H9 (cell line): ENCODE data around the gene TRAF6. TPM values are rescaled to one million over a fixed set of nuclear protein-coding genes. Genes with fewer than 3 reads are reported as not detected.

Source experiments
- DNase-seq: peaks from one replicate; pipeline ENCODE4 v3.0.0-alpha.2; 2017
- H2AFZ ChIP-seq: one replicate; pipeline ENCODE4 v1.6.1; 2013; ENCODE audit warnings: mild to moderate bottlenecking, low read length, control low read depth, moderate library complexity
- H2AK5ac ChIP-seq: 2 replicates; pipeline ENCODE4 v1.6.1; 2013; ENCODE audit warnings: low read length, control low read depth, mixed read lengths; ENCODE audit not compliant: insufficient read length
- H2BK120ac ChIP-seq: one replicate; pipeline ENCODE4 v1.6.1; 2013; ENCODE audit warnings: low read depth, mild to moderate bottlenecking, low read length, control low read depth, inconsistent platforms; ENCODE audit not compliant: poor library complexity, severe bottlenecking
- H2BK12ac ChIP-seq: 2 replicates; pipeline ENCODE4 v1.6.1; 2013; ENCODE audit warnings: low read length, control low read depth, mixed read lengths, low read depth; ENCODE audit not compliant: insufficient read length
- H2BK15ac ChIP-seq: 2 replicates; pipeline ENCODE4 v1.6.1; 2013; ENCODE audit warnings: low read depth, low read length, control low read depth
- H2BK20ac ChIP-seq: one replicate; pipeline ENCODE4 v1.6.1; 2013; ENCODE audit warnings: low read depth, mild to moderate bottlenecking, low read length, control low read depth, inconsistent platforms; ENCODE audit not compliant: poor library complexity, severe bottlenecking
- H2BK5ac ChIP-seq: 2 replicates; pipeline ENCODE4 v1.6.1; 2013; ENCODE audit warnings: low read length, control low read depth, mixed read lengths; ENCODE audit not compliant: insufficient read length
- H3K14ac ChIP-seq: 2 replicates; pipeline ENCODE4 v1.6.1; 2013; ENCODE audit warnings: low read length, control low read depth; ENCODE audit not compliant: insufficient read depth
- H3K18ac ChIP-seq: 2 replicates; pipeline ENCODE4 v1.6.1; 2013; ENCODE audit warnings: low read depth, mild to moderate bottlenecking, mixed read lengths, low read length, control low read depth; ENCODE audit not compliant: insufficient read length
- H3K23ac ChIP-seq: 2 replicates; pipeline ENCODE4 v1.6.1; 2013; ENCODE audit warnings: low read length, control low read depth, mixed read lengths, low read depth; ENCODE audit not compliant: insufficient read length
- H3K23me2 ChIP-seq: 2 replicates; pipeline ENCODE4 v1.6.1; 2013; ENCODE audit warnings: low read depth, mild to moderate bottlenecking, mixed read lengths, low read length, control low read depth; ENCODE audit not compliant: insufficient read length, poor library complexity, severe bottlenecking
- H3K27ac ChIP-seq: 2 replicates; pipeline ENCODE4 v1.5.1; 2013; ENCODE audit warnings: low read length, control low read depth, mixed read lengths, low read depth; ENCODE audit not compliant: insufficient read length
- H3K27me3 ChIP-seq: 2 replicates; pipeline ENCODE4 v1.6.1; 2013; ENCODE audit warnings: low read length, control low read depth, inconsistent platforms; ENCODE audit not compliant: insufficient read depth
- H3K4ac ChIP-seq: 2 replicates; pipeline ENCODE4 v1.6.1; 2013; ENCODE audit warnings: low read depth, mild to moderate bottlenecking, control low read depth, inconsistent platforms, low read length, moderate library complexity
- H3K4me1 ChIP-seq: 2 replicates; pipeline ENCODE4 v1.6.1; 2013; ENCODE audit warnings: low read length, control low read depth, inconsistent platforms; ENCODE audit not compliant: insufficient read depth
- H3K4me2 ChIP-seq: 2 replicates; pipeline ENCODE4 v1.6.1; 2013; ENCODE audit warnings: low read length, control low read depth, mixed read lengths; ENCODE audit not compliant: insufficient read length, insufficient read depth
- H3K56ac ChIP-seq: 2 replicates; pipeline ENCODE4 v1.6.1; 2013; ENCODE audit warnings: low read depth, mild to moderate bottlenecking, mixed read lengths, low read length, control low read depth; ENCODE audit not compliant: insufficient read length
- H3K79me1 ChIP-seq: 2 replicates; pipeline ENCODE4 v1.6.1; 2013; ENCODE audit warnings: low read depth, mild to moderate bottlenecking, moderate library complexity, low read length, control low read depth, inconsistent platforms; ENCODE audit not compliant: insufficient read depth, poor library complexity, severe bottlenecking
- H3K79me2 ChIP-seq: 2 replicates; pipeline ENCODE4 v1.6.1; 2013; ENCODE audit warnings: low read length, control low read depth, inconsistent platforms; ENCODE audit not compliant: insufficient read depth
- H3K9ac ChIP-seq: 2 replicates; pipeline ENCODE4 v1.6.1; 2013; ENCODE audit warnings: low read length, control low read depth, mixed read lengths; ENCODE audit not compliant: insufficient read length; ENCODE audit errors: extremely low read depth
- H3K9me3 ChIP-seq: one replicate; pipeline ENCODE4 v1.6.1; 2013; ENCODE audit warnings: low read depth, low read length, inconsistent platforms; ENCODE audit not compliant: control insufficient read depth
- H3T11ph ChIP-seq: one replicate; pipeline ENCODE4 v1.6.1; 2013; ENCODE audit warnings: mild to moderate bottlenecking, low read length, control low read depth, inconsistent platforms
- H4K20me1 ChIP-seq: one replicate; pipeline ENCODE4 v1.6.1; 2013; ENCODE audit not compliant: control insufficient read depth, insufficient read length, insufficient read depth
- H4K5ac ChIP-seq: 2 replicates; pipeline ENCODE4 v1.6.1; 2013; ENCODE audit warnings: low read depth, mild to moderate bottlenecking, mixed read lengths, low read length, control low read depth; ENCODE audit not compliant: insufficient read length
- H4K8ac ChIP-seq: replicated peaks from 2 replicates; pipeline ENCODE4 v1.6.1; 2013; ENCODE audit warnings: low read length, control low read depth, mixed read lengths, low read depth; ENCODE audit not compliant: insufficient read length
- H4K91ac ChIP-seq: 2 replicates; pipeline ENCODE4 v1.6.1; 2013; ENCODE audit warnings: low read depth, mild to moderate bottlenecking, moderate library complexity, mixed read lengths, low read length, control low read depth; ENCODE audit not compliant: insufficient read length
- H3K27ac Mint-ChIP-seq, 3 experiments: 2 replicates in 2 of 3; 3 replicates in 1 of 3; pipeline ENCODE4 v1.8.0; 2020 to 2021; ENCODE audit warnings: mixed read lengths in 3 of 3, mild to moderate bottlenecking in 1 of 3, moderate library complexity in 1 of 3
- H3K27me3 Mint-ChIP-seq: 2 replicates; pipeline ENCODE4 v1.8.0; 2021; ENCODE audit warnings: low read depth, mild to moderate bottlenecking, moderate library complexity, mixed read lengths
- H3K36me3 Mint-ChIP-seq, 3 experiments: 2 replicates in 2 of 3; 3 replicates in 1 of 3; pipeline ENCODE4 v1.8.0; 2020 to 2021; ENCODE audit warnings: low read depth in 3 of 3, mixed read lengths in 3 of 3; ENCODE audit not compliant: insufficient read depth in 1 of 3
- H3K4me1 Mint-ChIP-seq, 2 experiments: 2 replicates each; pipeline ENCODE4 v1.8.0; 2020; ENCODE audit warnings: mixed read lengths in 2 of 2
- H3K4me3 Mint-ChIP-seq, 2 experiments: 2 replicates in 1 of 2; 3 replicates in 1 of 2; pipeline ENCODE4 v1.8.0; 2020 to 2021; ENCODE audit warnings: mild to moderate bottlenecking in 2 of 2, mixed read lengths in 2 of 2, moderate library complexity in 1 of 2
- H3K9me3 Mint-ChIP-seq, 2 experiments: 2 replicates in 1 of 2; 3 replicates in 1 of 2; pipeline ENCODE4 v1.8.0; 2020; ENCODE audit warnings: mild to moderate bottlenecking in 2 of 2, mixed read lengths in 2 of 2, moderate library complexity in 1 of 2
- CTCF ChIP-seq: fragments of 200-600 bp; sonication (generic); conservative IDR thresholded peaks from 3 replicates; pipeline ENCODE4 v1.8.0; 2021; ENCODE audit warnings: antibody characterized with exemption, mild to moderate bottlenecking
- total RNA-seq: library from RNA; stranded (reverse); gene quantifications from 2 replicates; pipeline ENCODE4 v1.2.1, GENCODE V29; 2021

Gene TRAF6
- total RNA-seq, 1 experiment from 2014 or later = 9.9 TPM

DNA sequence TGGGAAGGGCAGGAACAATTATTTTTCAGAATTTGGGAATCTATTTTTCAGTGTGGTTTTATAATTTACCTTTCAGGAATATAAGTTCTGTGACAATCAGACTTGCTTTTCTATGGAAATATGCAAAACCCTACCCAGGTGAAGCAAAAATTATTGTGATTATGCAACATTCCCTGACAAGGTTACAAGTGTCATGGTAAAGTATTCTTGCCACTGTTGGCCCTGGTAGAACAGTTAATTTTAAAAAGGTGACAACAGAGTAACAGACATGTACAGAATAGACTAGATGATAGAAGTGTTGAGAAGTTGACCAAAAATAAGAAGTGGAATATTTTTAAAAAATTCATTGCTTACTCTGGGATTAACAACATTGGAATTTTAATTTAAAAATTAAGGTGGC lies 29.2 kb downstream of the TRAF6 start:
- peaks cover 0 to 4% (median 3%) of the 10 kb centered on the region in 3 experiments; a peak in 4 of 7 replicates for H3K36me3 Mint-ChIP-seq
- Histone ChIP-seq H2BK20ac (no peak overlapping the region), H2BK15ac (no peak overlapping the region), H3K4me2 (no peak overlapping the region), H2BK5ac (no peak overlapping the region), H4K91ac (no peak overlapping the region), H3K27ac (no peak overlapping the region), H3K14ac (no peak overlapping the region), H3K27me3 (no peaks in the 10 kb centered on the region), H3K79me2 (no peaks in the 10 kb centered on the region), H3K18ac (no peak overlapping the region), H4K20me1 (no peaks in the 10 kb centered on the region), H3K23me2 (no peaks in the 10 kb centered on the region), H2BK12ac (no peak overlapping the region), H3K79me1 (no peaks in the 10 kb centered on the region), H4K5ac (no peak overlapping the region), H3K9ac (no peak overlapping the region), H4K8ac (no peak overlapping the region), H2AK5ac (no peak overlapping the region), H3K9me3 (no peaks in the 10 kb centered on the region), H3K4ac (no peak overlapping the region), H2AFZ (no peak overlapping the region), H2BK120ac (no peak overlapping the region), H3K56ac (no peak overlapping the region), H3K23ac (no peak overlapping the region), H3T11ph (no peak overlapping the region), H3K4me1 (no peaks in the 10 kb centered on the region)
- no peak overlapping the region for H3K27ac Mint-ChIP-seq
- H3K27me3 Mint-ChIP-seq = no peaks in the 10 kb centered on the region; the same call in 1 of the 2 replicates
- TF ChIP-seq CTCF = no peak
- no peaks in the 10 kb centered on the region; a peak in 1 of 5 replicates for H3K9me3 Mint-ChIP-seq
- DNase-seq = no peak
- no peak overlapping the region for H3K4me3 Mint-ChIP-seq
- no peaks in the 10 kb centered on the region for H3K4me1 Mint-ChIP-seq
